GM19238 (cell line): ENCODE results near the gene TNFRSF6B.
"Not testable (repeated sequence)": the region's sequence is repeated elsewhere in the genome, so short reads cannot be mapped to it uniquely, and the experiment has no call there.

ENCODE experiments used
- DNase-seq: peaks from one replicate; pipeline ENCODE4 v3.0.0; 2011; ENCODE audit warnings: low spot score; ENCODE audit not compliant: insufficient read length

Gene TNFRSF6B

DNA sequence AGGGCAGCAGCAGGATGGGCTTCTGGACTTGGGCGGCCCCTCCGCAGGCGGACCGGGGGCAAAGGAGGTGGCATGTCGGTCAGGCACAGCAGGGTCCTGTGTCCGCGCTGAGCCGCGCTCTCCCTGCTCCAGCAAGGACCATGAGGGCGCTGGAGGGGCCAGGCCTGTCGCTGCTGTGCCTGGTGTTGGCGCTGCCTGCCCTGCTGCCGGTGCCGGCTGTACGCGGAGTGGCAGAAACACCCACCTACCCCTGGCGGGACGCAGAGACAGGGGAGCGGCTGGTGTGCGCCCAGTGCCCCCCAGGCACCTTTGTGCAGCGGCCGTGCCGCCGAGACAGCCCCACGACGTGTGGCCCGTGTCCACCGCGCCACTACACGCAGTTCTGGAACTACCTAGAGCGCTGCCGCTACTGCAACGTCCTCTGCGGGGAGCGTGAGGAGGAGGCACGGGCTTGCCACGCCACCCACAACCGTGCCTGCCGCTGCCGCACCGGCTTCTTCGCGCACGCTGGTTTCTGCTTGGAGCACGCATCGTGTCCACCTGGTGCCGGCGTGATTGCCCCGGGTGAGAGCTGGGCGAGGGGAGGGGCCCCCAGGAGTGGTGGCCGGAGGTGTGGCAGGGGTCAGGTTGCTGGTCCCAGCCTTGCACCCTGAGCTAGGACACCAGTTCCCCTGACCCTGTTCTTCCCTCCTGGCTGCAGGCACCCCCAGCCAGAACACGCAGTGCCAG is at the start of gene TNFRSF6B:
TSS of gene TNFRSF6B (plus strand) at position 25 of the 729 bp plus-strand sequence. CDS start at position 141, 116 bp downstream.
- no peak for DNase-seq

DNA sequence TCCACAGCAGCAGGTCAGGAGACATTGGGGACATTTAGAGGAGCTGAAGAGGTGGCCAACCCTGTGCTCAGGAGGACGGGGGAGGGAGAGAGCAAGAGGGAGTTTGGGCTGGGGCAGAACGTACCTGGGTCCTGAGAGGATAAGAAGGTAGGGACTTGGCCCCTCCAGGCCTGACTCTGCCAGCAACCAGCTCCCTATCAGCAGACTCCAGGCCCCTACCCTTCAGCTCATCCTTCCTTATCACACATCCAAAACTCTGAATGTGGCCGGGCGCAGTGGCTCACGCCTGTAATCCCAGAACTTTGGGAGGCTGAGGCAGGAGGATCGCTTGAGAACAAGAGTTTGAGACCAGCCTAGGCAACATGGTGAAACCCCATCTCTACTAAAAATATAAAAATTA is 48.3 kb upstream of the TNFRSF6B start:
- DNase-seq = no peak

- DNase-seq = no peak
Measured at GRCh38 chr20:63648895-63649589, 47.4 kb upstream of the TNFRSF6B start.

GRCh38 chr20:63650486-63650885 is 46.0 kb upstream of the TNFRSF6B start:
- DNase-seq = not testable (repeated sequence)

DNA sequence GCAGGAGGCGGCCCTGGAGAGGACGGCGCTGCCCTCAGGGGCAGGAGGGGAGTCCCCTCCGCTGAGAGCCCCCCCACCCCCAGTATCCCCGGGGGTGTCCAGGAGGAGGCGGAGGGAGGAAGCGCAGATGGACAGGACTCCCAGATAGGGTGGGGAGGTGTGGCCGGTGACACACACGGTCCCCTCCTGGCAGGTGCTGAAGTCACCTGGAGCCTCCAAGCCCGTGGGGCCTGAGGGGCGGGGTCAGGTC is 44.6 kb upstream of the TNFRSF6B start:
- no peak for DNase-seq

- no peak for DNase-seq
Measured at GRCh38 chr20:63652192-63652980, 44.1 kb upstream of the TNFRSF6B start.

GRCh38 chr20:63653041-63653973 is 43.1 kb upstream of the TNFRSF6B start, which contains the start of gene STMN3:
TSS of gene STMN3 (minus strand) at chr20:63653424. CDS start at chr20:63653345, 79 bp downstream.
- DNase-seq = peak; percentile 59

DNA sequence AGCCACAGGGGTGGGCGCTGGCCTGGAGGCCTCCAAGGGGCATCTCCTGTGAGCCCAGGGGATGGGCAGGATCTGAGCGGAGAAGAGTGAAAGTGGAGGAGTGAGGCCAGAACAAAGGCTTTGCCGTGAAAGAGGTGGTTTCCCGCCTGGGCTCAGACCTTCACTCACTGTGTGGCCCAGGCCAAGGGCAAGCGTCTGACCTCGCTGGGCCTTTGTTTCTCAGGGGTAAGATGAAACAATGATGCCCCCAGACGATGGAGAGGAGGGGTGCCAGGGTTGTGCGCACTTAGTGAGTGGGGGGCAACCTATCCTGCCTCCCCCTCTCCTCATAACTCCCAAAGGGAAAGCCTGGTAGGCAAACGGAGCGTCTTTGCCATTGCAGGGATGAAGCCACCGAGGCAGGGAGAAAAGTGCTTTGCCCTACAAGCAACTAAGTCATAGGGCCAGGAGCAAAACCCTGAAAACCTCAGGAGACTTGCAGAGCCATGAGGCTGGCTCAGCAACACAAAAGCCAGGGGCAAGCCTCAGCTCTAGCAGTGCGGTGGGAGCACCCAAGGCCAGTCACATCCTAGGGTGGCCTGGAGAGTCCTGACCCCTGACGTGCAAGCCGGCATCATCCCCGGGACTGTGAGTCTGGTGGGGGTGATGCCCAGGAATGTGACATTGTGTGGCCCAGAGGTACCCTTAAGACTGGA is 42.3 kb upstream of the TNFRSF6B start:
- no peak for DNase-seq

- DNase-seq = no peak
Measured at GRCh38 chr20:63655249-63655648, 41.2 kb upstream of the TNFRSF6B start.

DNA sequence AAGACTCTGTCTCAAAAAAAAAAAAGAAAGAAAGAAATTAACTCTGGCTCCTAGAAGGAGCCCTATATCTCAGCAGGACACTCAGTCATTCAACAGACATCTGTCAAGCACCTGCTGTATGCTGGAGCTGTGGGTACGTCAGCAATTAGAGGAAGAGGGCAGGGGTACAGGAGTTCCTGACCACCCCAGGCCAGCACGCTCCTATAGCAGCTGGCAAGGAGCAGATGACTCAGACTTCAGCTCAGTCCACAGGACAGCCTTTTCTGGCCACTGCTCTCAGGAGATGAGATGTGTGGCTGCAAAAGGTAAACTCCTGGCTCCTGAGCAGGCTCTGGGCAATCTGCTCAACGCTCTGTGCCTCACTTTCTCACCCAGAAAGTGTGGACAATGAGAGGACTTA is 40.0 kb upstream of the TNFRSF6B start:
- no peak for DNase-seq

- no peak for DNase-seq
Measured at GRCh38 chr20:63657260-63657936, 39.1 kb upstream of the TNFRSF6B start.

GRCh38 chr20:63657937-63658748 is 38.3 kb upstream of the TNFRSF6B start, which contains the start of gene RTEL1:
TSS of gene RTEL1 (plus strand) at chr20:63658312. CDS start at chr20:63659403, 1,091 bp downstream.
- DNase-seq = peak; percentile 99

DNA sequence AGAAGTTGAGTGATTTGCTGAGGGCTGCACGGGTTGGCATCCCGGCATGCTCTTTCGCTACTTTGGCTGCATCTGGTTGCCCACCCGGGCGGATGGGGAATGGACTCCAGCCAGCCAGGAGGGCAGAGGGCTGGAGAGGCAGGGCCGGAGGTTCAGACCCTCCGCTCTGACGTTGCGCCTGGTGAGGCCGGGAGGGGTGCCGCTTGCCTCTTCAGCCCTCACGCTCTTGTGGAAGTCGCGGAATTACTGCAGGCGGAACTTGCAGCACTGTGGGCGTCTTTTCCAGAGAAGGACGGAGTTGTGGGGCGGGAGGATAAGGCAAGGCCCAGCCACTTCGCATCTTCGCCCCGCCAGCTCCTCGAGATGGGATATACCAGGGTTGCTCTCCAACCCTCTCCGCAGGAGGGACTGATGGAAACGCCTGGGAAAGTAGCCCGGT is 37.7 kb upstream of the TNFRSF6B start:
- no peak for DNase-seq

DNA sequence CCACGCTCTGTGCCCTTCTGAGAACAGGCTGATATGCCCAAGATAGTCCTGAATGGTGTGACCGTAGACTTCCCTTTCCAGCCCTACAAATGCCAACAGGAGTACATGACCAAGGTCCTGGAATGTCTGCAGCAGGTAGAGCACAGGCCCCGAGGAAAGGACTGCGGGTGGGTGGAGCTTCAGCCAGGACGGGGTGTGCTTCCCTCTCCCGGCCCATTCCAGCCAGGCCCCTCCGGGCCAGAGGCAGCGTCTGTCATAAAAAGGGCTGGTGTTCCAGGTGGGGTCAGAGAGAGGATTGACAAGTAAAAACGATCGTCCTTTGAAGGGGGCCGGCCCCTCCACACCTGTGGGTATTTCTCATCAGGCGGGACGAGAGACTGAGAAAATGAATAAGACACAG is 37.1 kb upstream of the TNFRSF6B start:
- DNase-seq = no peak

DNA sequence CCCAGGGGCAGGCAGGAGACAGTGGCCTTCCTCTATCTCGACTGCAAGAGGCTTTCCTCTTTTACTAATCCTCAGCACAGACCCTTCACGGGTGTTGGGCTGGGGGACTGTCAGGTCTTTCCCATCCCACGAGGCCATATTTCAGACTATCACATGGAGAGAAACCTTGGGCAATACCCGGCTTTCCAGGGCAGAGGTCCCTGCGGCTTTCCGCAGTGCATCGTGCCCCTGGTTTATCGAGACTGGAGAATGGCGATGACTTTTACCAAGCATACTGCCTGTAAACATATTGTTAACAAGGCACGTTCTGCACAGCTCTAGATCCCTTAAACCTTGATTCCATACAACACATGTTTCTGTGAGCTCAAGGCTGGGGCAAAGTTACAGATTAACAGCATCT is 36.3 kb upstream of the TNFRSF6B start:
- DNase-seq = not testable (repeated sequence)

DNA sequence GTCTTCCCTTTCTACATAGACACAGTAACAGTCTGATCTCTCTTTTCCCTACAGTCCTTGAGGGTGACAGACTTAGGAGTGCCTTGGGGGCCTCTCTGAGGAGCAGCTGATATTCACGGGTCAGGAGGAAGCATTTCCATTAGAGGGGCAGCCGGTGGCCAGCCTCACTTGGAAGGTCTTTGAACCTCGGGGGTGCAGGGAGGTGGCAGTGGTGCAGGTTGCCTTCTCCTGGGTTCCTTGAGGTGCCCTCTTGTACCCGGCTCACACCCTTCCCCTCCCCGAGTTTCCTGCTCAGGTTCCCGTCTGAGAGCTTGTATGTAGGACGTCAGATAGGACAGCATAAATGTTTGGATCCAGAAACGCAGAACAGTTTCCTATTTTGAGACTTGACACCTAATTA is 35.8 kb upstream of the TNFRSF6B start:
- no peak for DNase-seq

- no peak for DNase-seq
Measured at GRCh38 chr20:63661108-63661507, 35.3 kb upstream of the TNFRSF6B start.

GRCh38 chr20:63661959-63662812 is 34.3 kb upstream of the TNFRSF6B start:
- DNase-seq = no peak
